HL-60/S4 (cell line): ENCODE data around the gene MRPL54.
"Not testable (repeated sequence)": the region's sequence is repeated elsewhere in the genome, so short reads cannot be mapped to it uniquely, and the experiment has no call there.

ENCODE experiments used
- in situ Hi-C: fragments of 300-500 bp; cut with MboI; formaldehyde crosslinking; loops from 2 replicates; pipeline ENCODE4 v1.14.3; 2022; ENCODE audit warnings: low sequenced_read_pairs

MRPL54 gene

GRCh38 chr19:3738477-3739220, 23.8 kb upstream of the MRPL54 start:
- in situ Hi-C loops: no loop called here

GRCh38 chr19:3740431-3740830, 22.1 kb upstream of the MRPL54 start:
- in situ Hi-C loops: no loop called here

- in situ Hi-C loops: no loop called here
Measured at GRCh38 chr19:3743486-3743885, 19.0 kb upstream of the MRPL54 start.

GRCh38 chr19:3745363-3746045, 17.0 kb upstream of the MRPL54 start:
- in situ Hi-C loops: no loop called here

GRCh38 chr19:3746371-3747056, 16.0 kb upstream of the MRPL54 start:
- in situ Hi-C loops: no loop called here

- in situ Hi-C loops: no loop called here
Measured at GRCh38 chr19:3748965-3749364, 13.5 kb upstream of the MRPL54 start.

GRCh38 chr19:3750211-3750610, 12.3 kb upstream of the MRPL54 start:
- in situ Hi-C loops: no loop called here

GRCh38 chr19:3751236-3751635, 11.2 kb upstream of the MRPL54 start:
- in situ Hi-C loops: no loop called here

- in situ Hi-C loops: no loop called here
Measured at GRCh38 chr19:3752492-3752891, 10.0 kb upstream of the MRPL54 start.

GRCh38 chr19:3753631-3754410, 8.7 kb upstream of the MRPL54 start:
- in situ Hi-C loops: no loop called here

GRCh38 chr19:3757705-3758104, 4.8 kb upstream of the MRPL54 start:
- in situ Hi-C loops: not testable (repeated sequence)

GRCh38 chr19:3758297-3758696, 4.2 kb upstream of the MRPL54 start:
- in situ Hi-C loops: not testable (repeated sequence)

GRCh38 chr19:3759482-3760254, 2.8 kb upstream of the MRPL54 start:
- in situ Hi-C loops: no loop called here

- in situ Hi-C loops: no loop called here
Measured at GRCh38 chr19:3760871-3761361, 1.6 kb upstream of the MRPL54 start.

- in situ Hi-C loops: no loop called here
Measured at GRCh38 chr19:3761382-3762129, 926 bp upstream of the MRPL54 start, which contains the start of gene APBA3. Gene APBA3, minus strand, starts transcription at chr19:3761692. Its CDS starts 1,428 bp downstream, at chr19:3760264.

- in situ Hi-C loops: no loop called here
Measured at GRCh38 chr19:3762130-3762473, 380 bp upstream of the MRPL54 start.

- in situ Hi-C loops: no loop called here
Measured at GRCh38 chr19:3765121-3765520, 2.6 kb downstream of the MRPL54 start.

GRCh38 chr19:3765757-3766156, 3.3 kb downstream of the MRPL54 start:
- in situ Hi-C loops: not testable (repeated sequence)

- in situ Hi-C loops: no loop called here
Measured at GRCh38 chr19:3766520-3766919, 4.0 kb downstream of the MRPL54 start.
